CD4-positive, alpha-beta T cell treated with Interleukin-21 for 1 hour (primary cell): ENCODE data around the gene DIDO1.
A peak's percentile ranks its signal among the peaks of the same experiment; 100 is the strongest.
"Not testable (repeated sequence)": the region's sequence is repeated elsewhere in the genome, so short reads cannot be mapped to it uniquely, and the experiment has no call there.

Experiments
- DNase-seq: peaks from one replicate; pipeline ENCODE4 v3.0.0-alpha.2; 2020

The DIDO1 gene

GRCh38 chr20:62925420-62926228 lies 681 bp downstream of the DIDO1 start:
- DNase-seq: peak; percentile 60

- DNase-seq: no peak
Measured at GRCh38 chr20:62925076-62925419, 1.3 kb downstream of the DIDO1 start.

GRCh38 chr20:62924442-62925075 lies 1.7 kb downstream of the DIDO1 start:
- peak; percentile 59 for DNase-seq

GRCh38 chr20:62923669-62924441 lies 2.5 kb downstream of the DIDO1 start:
- DNase-seq: no peak

GRCh38 chr20:62923059-62923668 lies 3.1 kb downstream of the DIDO1 start:
- not testable (repeated sequence) for DNase-seq

- DNase-seq: peak; percentile 71
Measured at GRCh38 chr20:62922451-62922921, 3.8 kb downstream of the DIDO1 start.

GRCh38 chr20:62921119-62921687 lies 5.1 kb downstream of the DIDO1 start:
- DNase-seq: peak; percentile 76

GRCh38 chr20:62920039-62920645 lies 6.2 kb downstream of the DIDO1 start:
- DNase-seq: no peak

GRCh38 chr20:62918831-62919230 lies 7.5 kb downstream of the DIDO1 start:
- peak; percentile 58 for DNase-seq

GRCh38 chr20:62918147-62918546 lies 8.2 kb downstream of the DIDO1 start:
- DNase-seq: no peak

GRCh38 chr20:62917720-62918119 lies 8.6 kb downstream of the DIDO1 start:
- DNase-seq: no peak

GRCh38 chr20:62916703-62917476 lies 9.4 kb downstream of the DIDO1 start:
- no peak for DNase-seq

- DNase-seq: no peak
Measured at GRCh38 chr20:62914970-62915457, 11.3 kb downstream of the DIDO1 start.

GRCh38 chr20:62914436-62914835 lies 11.9 kb downstream of the DIDO1 start:
- DNase-seq: no peak

- DNase-seq: no peak
Measured at GRCh38 chr20:62913043-62913630, 13.2 kb downstream of the DIDO1 start.

- DNase-seq: no peak
Measured at GRCh38 chr20:62911701-62912280, 14.5 kb downstream of the DIDO1 start.

- no peak for DNase-seq
Measured at GRCh38 chr20:62910777-62911497, 15.4 kb downstream of the DIDO1 start.

GRCh38 chr20:62910217-62910766 lies 16.0 kb downstream of the DIDO1 start:
- no peak for DNase-seq

- no peak for DNase-seq
Measured at GRCh38 chr20:62908971-62909791, 17.1 kb downstream of the DIDO1 start.
